Forelimb muscle (tissue), 1 donor: ENCODE results near the gene SYNE1. TPM values are rescaled to one million over a fixed set of nuclear protein-coding genes. Genes with fewer than 3 reads are reported as not detected.

Experiments
- DNase-seq: peaks from one replicate; pipeline ENCODE4 v3.0.0-alpha.2; 2013; ENCODE audit warnings: low read depth
- polyA plus RNA-seq: library from polyadenylated mRNA; unstranded; fragments of 120-200 nt; gene quantifications from one replicate; pipeline ENCODE4 v1.2.1, GENCODE V29; 2013; ENCODE audit not compliant: insufficient read length

The SYNE1 gene
- polyA plus RNA-seq, 1 donor = 97.1 TPM

GRCh38 chr6:152277826-152278329 lies 359.3 kb downstream of the SYNE1 start:
- no peak for DNase-seq

- DNase-seq = no peak
Measured at GRCh38 chr6:152273638-152274037, 363.5 kb downstream of the SYNE1 start.

- no peak for DNase-seq
Measured at GRCh38 chr6:152273002-152273401, 364.2 kb downstream of the SYNE1 start.

GRCh38 chr6:152272486-152272885 lies 364.7 kb downstream of the SYNE1 start:
- no peak for DNase-seq

- no peak for DNase-seq
Measured at GRCh38 chr6:152271776-152272464, 365.2 kb downstream of the SYNE1 start.

GRCh38 chr6:152270301-152270925 lies 366.7 kb downstream of the SYNE1 start:
- DNase-seq = no peak

- DNase-seq = no peak
Measured at GRCh38 chr6:152268846-152269442, 368.2 kb downstream of the SYNE1 start.

- DNase-seq = no peak
Measured at GRCh38 chr6:152267967-152268845, 369.0 kb downstream of the SYNE1 start.

- DNase-seq = no peak
Measured at GRCh38 chr6:152265651-152266050, 371.5 kb downstream of the SYNE1 start.

- no peak for DNase-seq
Measured at GRCh38 chr6:152263582-152263981, 373.6 kb downstream of the SYNE1 start.

GRCh38 chr6:152261179-152261578 lies 376.0 kb downstream of the SYNE1 start:
- no peak for DNase-seq

- DNase-seq = no peak
Measured at GRCh38 chr6:152259234-152259633, 377.9 kb downstream of the SYNE1 start.

GRCh38 chr6:152257581-152257980 lies 379.6 kb downstream of the SYNE1 start:
- no peak for DNase-seq

- DNase-seq = no peak
Measured at GRCh38 chr6:152250127-152250526, 387.0 kb downstream of the SYNE1 start.

GRCh38 chr6:152248980-152249379 lies 388.2 kb downstream of the SYNE1 start:
- DNase-seq = no peak

- DNase-seq = no peak
Measured at GRCh38 chr6:152246554-152247337, 390.4 kb downstream of the SYNE1 start.

GRCh38 chr6:152244998-152245630 lies 392.0 kb downstream of the SYNE1 start:
- no peak for DNase-seq

- DNase-seq = no peak
Measured at GRCh38 chr6:152241013-152241766, 396.0 kb downstream of the SYNE1 start.

- DNase-seq = no peak
Measured at GRCh38 chr6:152240436-152240835, 396.7 kb downstream of the SYNE1 start.
